Measurements from ENCODE around the gene FERMT1.

GRCh38 chr20:6157345-6157744 is 34.5 kb upstream of the FERMT1 start:
- peak; percentile 57 to 61 for TF ChIP-seq CTCF (conservative IDR thresholded peaks at IDR 0.05; ENCODE audit: low read depth in 2 of 2)
- no peak for TF ChIP-seq EZH2 (IDR thresholded peaks at IDR 0.05; ENCODE audit: low read depth, unreplicated experiment)
- no peak for TF ChIP-seq POLR2AphosphoS5 (IDR thresholded peaks at IDR 0.05; ENCODE audit: low read depth)
- TF ChIP-seq CREB1 (CRISPR knock-in tag; IDR thresholded peaks at IDR 0.05; ENCODE audit: low read depth) = no peak
- TF ChIP-seq REST (IDR thresholded peaks at IDR 0.05; ENCODE audit: unreplicated experiment) = no peak
- TF ChIP-seq JUNB (IDR thresholded peaks at IDR 0.05; ENCODE audit: unreplicated experiment) = no peak
- TF ChIP-seq EZH2phosphoT487 (IDR thresholded peaks at IDR 0.05; ENCODE audit: unreplicated experiment) = no peak
- TF ChIP-seq STAT1 (IDR thresholded peaks at IDR 0.05; ENCODE audit: unreplicated experiment) = no peak
- no peak for TF ChIP-seq ZNF114 (CRISPR knock-in tag; IDR thresholded peaks at IDR 0.05)
- no peak for TF ChIP-seq ETS1 (IDR thresholded peaks at IDR 0.05)

All from GM23338 (cell line).